ENCODE measurements around the gene CIDEA.

CIDEA gene

GRCh38 chr18:12318334-12318697 lies 64.2 kb downstream of the CIDEA start:
- Mint-ChIP-seq H3K27me3 (ENCODE audit: low read depth, poor library complexity) (no peaks in the 10 kb centered on the region), H3K4me3 (no peak overlapping the region), H3K4me1 (peaks cover 15% of the 10 kb centered on the region), H3K9me3 (peaks cover 4% of the 10 kb centered on the region), H3K27ac (no peak overlapping the region), H3K36me3 (ENCODE audit: low read depth) (peaks cover 47% of the 10 kb centered on the region)
- no peak for DNase-seq
- no peak for TF ChIP-seq CTCF (IDR thresholded peaks at IDR 0.05)

GRCh38 chr18:12318857-12319256 lies 64.7 kb downstream of the CIDEA start:
- no peak for TF ChIP-seq CTCF (IDR thresholded peaks at IDR 0.05)
- H3K27me3 Mint-ChIP-seq (ENCODE audit: low read depth, poor library complexity): no peaks in the 10 kb centered on the region
- no peak overlapping the region for H3K27ac Mint-ChIP-seq
- H3K4me1 Mint-ChIP-seq: peaks cover 15% of the 10 kb centered on the region
- peaks cover 46% of the 10 kb centered on the region for H3K36me3 Mint-ChIP-seq (ENCODE audit: low read depth)
- H3K9me3 Mint-ChIP-seq: no peaks in the 10 kb centered on the region
- H3K4me3 Mint-ChIP-seq: no peak overlapping the region
- DNase-seq: no peak

GRCh38 chr18:12321333-12321732 lies 67.2 kb downstream of the CIDEA start:
- Mint-ChIP-seq H3K36me3 (ENCODE audit: low read depth) (peaks cover 55% of the 10 kb centered on the region), H3K4me1 (peaks cover 15% of the 10 kb centered on the region), H3K27me3 (ENCODE audit: low read depth, poor library complexity) (no peaks in the 10 kb centered on the region), H3K27ac (no peak overlapping the region), H3K4me3 (no peak overlapping the region), H3K9me3 (no peaks in the 10 kb centered on the region)
- DNase-seq: peak; percentile 35
- no peak for TF ChIP-seq CTCF (IDR thresholded peaks at IDR 0.05)

- Mint-ChIP-seq H3K27ac (no peak overlapping the region), H3K9me3 (no peaks in the 10 kb centered on the region), H3K27me3 (ENCODE audit: low read depth, poor library complexity) (no peaks in the 10 kb centered on the region), H3K4me1 (peaks cover 15% of the 10 kb centered on the region), H3K4me3 (no peak overlapping the region), H3K36me3 (ENCODE audit: low read depth) (peaks cover 88% of the 10 kb centered on the region)
- no peak for TF ChIP-seq CTCF (IDR thresholded peaks at IDR 0.05)
- no peak for DNase-seq
Observed at GRCh38 chr18:12324991-12325725, 71.0 kb downstream of the CIDEA start.

- Mint-ChIP-seq H3K27ac (no peak overlapping the region), H3K4me1 (peaks cover 10% of the 10 kb centered on the region), H3K4me3 (no peak overlapping the region), H3K36me3 (ENCODE audit: low read depth) (peaks cover 82% of the 10 kb centered on the region), H3K9me3 (no peaks in the 10 kb centered on the region), H3K27me3 (ENCODE audit: low read depth, poor library complexity) (no peaks in the 10 kb centered on the region)
- DNase-seq: no peak
- no peak for TF ChIP-seq CTCF (IDR thresholded peaks at IDR 0.05)
Observed at GRCh38 chr18:12325726-12326245, 71.6 kb downstream of the CIDEA start.

All from nephron progenitor cell (in vitro differentiated cells).